Uterus (tissue), 2 donors: ENCODE results near the gene MAGI2.

Experiments used
- POLR2A ChIP-seq, 2 donors: fragments of 450-650 bp; IDR thresholded peaks; one replicate each; pipeline ENCODE4 v1.6.1; 2016; ENCODE audit warnings: antibody characterized with exemption in 2 of 2, mild to moderate bottlenecking in 1 of 2, moderate library complexity in 1 of 2
- TF ChIP-seq, protein P1 (sequence below), 4 experiments: fragments of 200-600 bp in 2 of 4; fragments of 450-650 bp in 2 of 4; sonication (generic) in 2 of 4; IDR thresholded peaks; one replicate each; pipeline ENCODE4 v1.5.1; 2016 to 2019; ENCODE audit warnings: antibody characterized with exemption in 4 of 4, mild to moderate bottlenecking in 2 of 4, moderate library complexity in 1 of 4

DNA sequence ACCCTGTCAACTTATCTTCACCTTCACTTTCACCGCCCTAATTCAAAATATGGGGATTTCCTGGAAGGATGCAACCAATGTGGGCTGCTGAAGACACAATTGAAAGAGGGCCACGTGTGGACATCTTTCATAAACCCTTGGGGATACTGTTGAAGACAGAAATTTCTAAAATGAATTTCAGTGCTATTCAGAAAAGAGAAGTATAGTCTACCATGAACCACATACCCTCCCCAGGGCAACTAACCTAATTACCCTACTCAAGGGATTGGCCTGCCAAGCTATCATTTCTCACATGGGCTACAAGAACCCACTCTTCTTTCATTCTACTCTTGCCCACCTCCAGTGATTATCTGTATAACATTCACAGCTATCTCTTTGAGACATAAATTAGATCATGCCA lies 1428.9 kb downstream of the MAGI2 start:
- no peak for TF ChIP-seq POLR2A (IDR thresholded peaks at IDR 0.05)
- TF ChIP-seq, protein P1, sequence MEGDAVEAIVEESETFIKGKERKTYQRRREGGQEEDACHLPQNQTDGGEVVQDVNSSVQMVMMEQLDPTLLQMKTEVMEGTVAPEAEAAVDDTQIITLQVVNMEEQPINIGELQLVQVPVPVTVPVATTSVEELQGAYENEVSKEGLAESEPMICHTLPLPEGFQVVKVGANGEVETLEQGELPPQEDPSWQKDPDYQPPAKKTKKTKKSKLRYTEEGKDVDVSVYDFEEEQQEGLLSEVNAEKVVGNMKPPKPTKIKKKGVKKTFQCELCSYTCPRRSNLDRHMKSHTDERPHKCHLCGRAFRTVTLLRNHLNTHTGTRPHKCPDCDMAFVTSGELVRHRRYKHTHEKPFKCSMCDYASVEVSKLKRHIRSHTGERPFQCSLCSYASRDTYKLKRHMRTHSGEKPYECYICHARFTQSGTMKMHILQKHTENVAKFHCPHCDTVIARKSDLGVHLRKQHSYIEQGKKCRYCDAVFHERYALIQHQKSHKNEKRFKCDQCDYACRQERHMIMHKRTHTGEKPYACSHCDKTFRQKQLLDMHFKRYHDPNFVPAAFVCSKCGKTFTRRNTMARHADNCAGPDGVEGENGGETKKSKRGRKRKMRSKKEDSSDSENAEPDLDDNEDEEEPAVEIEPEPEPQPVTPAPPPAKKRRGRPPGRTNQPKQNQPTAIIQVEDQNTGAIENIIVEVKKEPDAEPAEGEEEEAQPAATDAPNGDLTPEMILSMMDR (IDR thresholded peaks at IDR 0.05) = no peak
